GM04503 (cell line): ENCODE measurements around the gene TNIK.

Experiments used
- DNase-seq: peaks from one replicate; pipeline ENCODE4 v3.0.0-alpha.2; 2012; ENCODE audit warnings: low read depth

Gene TNIK

DNA sequence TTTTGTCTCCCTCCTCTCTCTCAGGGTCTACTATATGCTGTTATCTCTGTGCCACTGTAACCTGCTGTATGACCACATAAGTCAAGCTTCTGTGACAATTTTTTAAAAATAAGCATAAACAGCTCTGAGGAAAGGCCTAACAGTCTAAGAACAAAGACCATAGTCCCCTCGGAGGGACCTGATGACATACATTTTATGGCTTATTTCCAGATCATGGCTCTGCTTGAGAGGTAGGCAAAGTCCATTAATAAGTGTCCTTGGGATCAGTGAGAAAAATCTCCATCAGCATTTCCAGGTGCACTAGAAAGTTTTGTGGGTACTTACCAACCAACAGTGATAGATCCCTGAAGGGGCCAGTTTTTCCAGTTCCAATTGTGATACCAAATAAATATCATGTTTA is 123.8 kb downstream of the TNIK start:
- DNase-seq, result no peak

GRCh38 chr3:171335559-171335958 is 124.6 kb downstream of the TNIK start:
- DNase-seq, result no peak

- no peak for DNase-seq
These were observed 125.8 kb downstream of the TNIK start for GRCh38 chr3:171334465-171334811.

DNA sequence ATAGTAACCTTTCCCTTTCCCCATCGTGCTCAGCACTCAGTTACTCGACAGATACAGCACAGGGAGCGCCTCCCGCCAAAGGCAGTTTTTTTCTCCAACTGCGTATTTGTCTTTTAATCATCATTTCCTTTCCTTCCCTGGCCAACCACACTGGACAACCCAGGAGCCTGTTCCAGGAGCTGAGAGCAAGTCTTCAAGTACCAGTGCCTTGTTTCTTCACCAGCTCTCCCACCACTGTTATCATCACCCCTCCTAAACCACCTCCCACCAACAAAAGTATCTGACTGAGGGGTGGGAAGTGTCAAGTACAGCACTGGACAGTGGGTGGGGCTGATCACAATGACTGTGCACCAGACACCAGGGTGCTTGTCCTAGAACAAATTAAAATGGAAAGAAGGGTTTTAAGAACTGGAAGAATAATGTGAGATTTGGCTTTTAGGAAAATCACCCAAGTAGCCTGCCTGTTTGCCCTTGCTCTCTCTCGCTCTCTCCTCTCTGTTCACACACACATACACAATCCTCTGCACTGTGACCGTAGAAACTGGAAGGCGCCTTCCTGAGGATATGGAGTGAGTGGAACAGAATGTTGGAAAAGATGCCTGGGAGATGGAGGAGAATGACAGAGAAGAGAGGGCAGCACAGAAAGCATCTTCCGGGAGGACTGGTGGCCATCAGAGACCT is 126.3 kb downstream of the TNIK start:
- no peak for DNase-seq

- DNase-seq, result no peak
These were observed 129.3 kb downstream of the TNIK start for GRCh38 chr3:171330938-171331337.

GRCh38 chr3:171329746-171330145 is 130.5 kb downstream of the TNIK start:
- no peak for DNase-seq

DNA sequence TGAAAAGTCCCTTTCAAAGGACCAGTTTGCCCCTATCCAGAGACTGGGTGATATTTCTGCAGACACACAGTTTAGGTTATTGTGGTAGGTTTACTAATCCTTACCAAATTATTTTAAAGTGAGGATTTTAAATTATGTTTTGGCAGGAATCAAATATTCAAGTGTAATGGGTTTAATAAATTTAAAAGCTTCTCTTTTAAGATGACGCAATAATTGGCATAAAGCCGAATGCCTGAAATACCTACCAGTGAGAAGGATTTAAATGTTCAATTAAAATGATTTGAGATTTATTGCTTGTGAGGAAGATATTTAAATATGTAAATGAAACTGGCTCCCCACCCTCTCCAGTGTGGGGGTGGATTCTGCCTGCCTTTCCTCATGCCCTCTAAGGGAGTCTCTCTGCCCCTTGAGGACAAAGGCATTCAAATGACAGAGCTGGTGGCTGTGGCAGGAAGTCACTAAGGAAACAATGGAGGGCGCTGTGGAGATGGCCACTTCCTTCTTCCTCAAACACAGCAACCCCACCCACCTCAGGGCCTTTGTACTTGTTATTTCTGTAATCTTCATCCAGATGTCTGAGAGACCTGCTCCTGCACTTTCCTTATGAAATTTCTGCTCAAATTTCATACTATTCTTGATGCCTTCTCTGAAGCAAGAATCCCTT is 131.7 kb downstream of the TNIK start:
- no peak for DNase-seq

DNA sequence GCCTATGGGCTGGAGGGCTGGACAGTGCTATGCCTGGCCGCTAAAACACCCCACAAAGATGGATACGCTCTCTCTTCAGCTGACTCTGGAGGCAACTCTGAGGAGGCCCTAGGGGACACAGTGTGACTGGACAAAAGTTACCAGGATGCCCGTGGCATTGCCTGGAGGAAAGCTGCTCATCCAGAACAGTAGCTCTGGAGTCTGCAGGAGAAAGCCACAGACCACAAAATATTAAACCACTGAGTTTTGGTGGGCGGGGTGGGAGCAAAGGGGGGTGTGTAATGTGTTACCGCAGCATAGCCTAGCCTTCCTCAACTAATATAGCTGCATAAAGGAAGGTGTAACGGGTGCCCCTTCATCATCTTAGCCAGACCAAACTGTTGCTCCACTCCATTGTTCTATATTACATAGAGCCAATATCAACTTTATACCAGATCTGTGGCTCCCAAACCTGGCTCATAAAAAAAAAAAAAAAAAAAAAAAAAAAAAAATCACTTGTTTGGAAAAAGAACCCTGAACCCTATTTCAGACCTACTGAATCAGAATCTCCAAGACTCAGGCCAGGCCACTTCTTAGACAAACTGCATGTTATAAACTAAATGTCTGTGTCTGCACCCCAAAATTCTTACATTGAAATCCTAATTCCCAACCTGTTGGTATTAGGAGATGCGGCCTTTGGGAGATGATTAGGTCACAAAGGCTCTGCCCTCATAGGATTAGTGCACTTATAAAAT is 132.6 kb downstream of the TNIK start:
- no peak for DNase-seq

GRCh38 chr3:171326717-171327440 is 133.3 kb downstream of the TNIK start:
- no peak for DNase-seq

DNA sequence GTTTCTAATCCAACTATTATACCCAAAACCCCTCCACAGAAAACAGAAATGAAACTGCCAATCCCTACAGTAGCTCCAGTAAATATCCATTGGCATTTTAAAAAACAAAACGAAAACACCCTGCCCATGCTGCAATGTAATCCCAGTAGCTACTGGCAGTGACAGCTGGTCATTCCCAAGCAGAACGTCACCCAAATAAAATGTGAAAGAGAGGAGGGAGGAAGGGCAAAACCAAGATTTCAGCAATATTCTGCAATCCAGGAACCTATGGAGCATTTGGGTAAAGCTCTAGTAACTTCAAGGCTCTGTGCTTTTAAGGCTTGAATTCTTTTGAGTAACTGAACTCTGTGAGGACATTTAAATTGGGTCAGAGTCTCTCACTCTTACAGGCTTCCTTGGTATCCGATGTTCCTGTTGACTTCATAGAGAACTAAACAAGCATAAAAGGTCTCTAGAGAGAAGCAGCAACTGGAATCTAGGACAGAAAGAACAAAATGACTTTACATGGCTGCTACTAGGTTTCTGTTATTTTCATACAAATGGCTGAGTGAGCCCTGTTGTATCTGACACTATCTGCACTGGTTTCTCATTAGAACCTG is 136.2 kb downstream of the TNIK start:
- DNase-seq, result no peak

- DNase-seq, result no peak
These were observed 138.4 kb downstream of the TNIK start for GRCh38 chr3:171321559-171322360.

GRCh38 chr3:171320750-171321558 is 139.3 kb downstream of the TNIK start:
- DNase-seq, result no peak

- DNase-seq, result no peak
These were observed 143.0 kb downstream of the TNIK start for GRCh38 chr3:171317171-171317570.

DNA sequence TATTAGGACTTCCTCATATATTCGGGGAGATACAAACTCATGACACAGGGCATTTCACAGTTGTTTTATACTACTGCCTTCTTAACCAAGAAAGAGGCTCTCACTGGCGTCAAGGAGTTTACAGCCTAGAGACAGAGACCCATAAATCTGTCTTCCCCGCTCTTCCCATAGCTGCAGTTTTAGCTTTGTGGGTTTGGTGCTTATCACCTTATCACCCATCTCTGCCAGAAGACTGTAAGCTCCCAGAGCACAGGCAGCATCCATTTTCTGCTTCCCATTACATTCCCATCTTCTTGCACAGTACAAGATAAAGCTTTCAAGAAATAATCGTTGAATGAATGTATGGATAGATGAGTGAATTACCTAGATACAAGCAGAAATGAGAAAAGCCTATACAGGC is 144.3 kb downstream of the TNIK start:
- no peak for DNase-seq

GRCh38 chr3:171315101-171315500 is 145.1 kb downstream of the TNIK start:
- DNase-seq, result no peak

DNA sequence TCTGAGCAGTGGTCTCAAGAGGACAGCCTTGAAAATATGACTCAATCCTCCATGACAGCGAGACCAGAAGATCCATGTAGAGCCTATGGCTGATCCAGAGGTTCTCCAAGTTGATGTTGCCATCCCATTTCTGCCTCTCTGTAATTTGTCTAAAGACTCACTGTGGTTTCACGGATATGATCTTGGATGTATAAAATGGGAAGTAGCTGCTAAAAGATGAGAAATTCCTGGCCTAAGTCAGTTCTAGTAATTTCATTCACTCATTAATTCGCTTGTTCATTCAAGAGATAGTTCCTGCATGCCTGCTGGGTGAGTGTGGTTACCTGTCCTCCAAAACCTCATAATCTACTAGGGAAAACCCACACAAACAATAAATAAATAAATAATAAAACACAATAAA is 145.9 kb downstream of the TNIK start:
- DNase-seq, result no peak

- no peak for DNase-seq
These were observed 146.5 kb downstream of the TNIK start for GRCh38 chr3:171313702-171314101.

- no peak for DNase-seq
These were observed 147.5 kb downstream of the TNIK start for GRCh38 chr3:171312741-171313140.

GRCh38 chr3:171311784-171312183 is 148.4 kb downstream of the TNIK start:
- no peak for DNase-seq

- DNase-seq, result no peak
These were observed 150.3 kb downstream of the TNIK start for GRCh38 chr3:171309906-171310359.
